Measurements from ENCODE around the gene RASGRF1.

Gene RASGRF1

DNA sequence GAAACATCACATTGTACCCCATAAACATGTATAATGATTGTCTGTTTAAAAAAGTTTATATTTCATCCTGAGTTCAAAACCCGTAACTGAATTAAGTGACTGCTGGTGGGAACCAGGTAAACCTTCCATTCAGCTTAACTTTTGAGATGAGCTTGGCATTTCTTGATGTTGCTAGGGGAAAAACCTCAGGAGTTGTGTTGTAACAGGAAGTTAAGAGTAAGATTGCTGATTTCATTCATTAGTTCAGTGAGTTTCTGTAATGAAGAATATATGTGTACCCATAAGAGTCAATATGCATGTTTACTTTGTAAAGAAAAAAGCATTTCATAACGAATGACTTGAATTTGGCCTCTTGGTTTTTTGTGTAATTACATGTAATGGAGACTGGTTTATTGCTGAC is 178.3 kb downstream of the RASGRF1 start:
- no peak for DNase-seq (ENCODE audit: low read depth)

DNA sequence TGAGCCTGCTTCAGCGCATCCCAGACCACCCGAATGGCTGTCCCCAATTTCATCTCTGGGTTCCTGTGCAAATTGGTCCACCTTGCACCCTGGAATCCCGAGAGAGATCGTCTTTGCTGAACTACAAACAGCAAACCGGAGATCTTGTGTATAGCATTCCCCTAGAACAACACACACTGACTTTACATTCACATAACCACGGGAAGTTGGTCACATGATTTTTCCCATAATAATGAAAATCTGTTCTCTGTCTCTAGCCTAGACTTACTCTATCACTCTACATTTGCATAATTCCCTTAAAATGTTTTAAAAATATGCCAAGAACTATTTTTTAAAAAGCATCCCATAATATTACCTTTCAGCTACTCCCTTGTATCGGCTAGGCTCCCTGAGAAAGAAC is 180.3 kb downstream of the RASGRF1 start:
- DNase-seq (ENCODE audit: low read depth): no peak
